Breast epithelium (tissue), 3 donors: ENCODE measurements around the gene SGPL1.

ENCODE experiments used
- CTCF ChIP-seq, 3 donors: fragments of 450-650 bp; IDR thresholded peaks; one replicate each; pipeline ENCODE4 v1.5.1; 2016 to 2017; ENCODE audit warnings: antibody characterized with exemption in 3 of 3, mild to moderate bottlenecking in 3 of 3, moderate library complexity in 3 of 3
- POLR2AphosphoS5 ChIP-seq, 3 donors: sonication (generic); formaldehyde crosslinking; IDR thresholded peaks; one replicate each; pipeline ENCODE4 v1.6.1; 2017; ENCODE audit warnings: antibody characterized with exemption in 3 of 3

DNA sequence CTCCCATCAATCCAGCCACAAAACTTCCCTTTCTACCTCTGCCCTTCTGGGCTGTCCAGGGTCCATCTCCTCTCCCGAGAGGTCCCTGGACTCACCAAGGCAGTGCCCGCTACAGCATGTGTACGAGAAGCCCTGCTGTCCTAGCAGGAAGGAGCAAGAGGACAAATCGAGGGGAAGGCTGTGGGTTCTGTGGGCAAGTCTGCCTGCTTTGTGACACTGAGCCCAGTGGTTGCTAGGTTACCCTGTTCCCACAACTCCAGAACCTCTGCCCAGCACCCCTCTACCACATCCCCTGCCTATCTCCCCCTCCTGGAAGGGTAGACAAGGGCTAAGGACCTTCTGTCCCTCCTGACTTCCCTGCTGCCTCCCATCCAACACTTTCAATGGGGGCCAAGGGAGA is 30.6 kb upstream of the SGPL1 start, which contains the start of gene TBATA:
- TF ChIP-seq CTCF (IDR thresholded peaks at IDR 0.05) (no peak), POLR2AphosphoS5 (IDR thresholded peaks at IDR 0.05) (no peak)
